GM06990 (cell line): ENCODE measurements around the gene LASP1.
"Not testable (repeated sequence)": the region's sequence is repeated elsewhere in the genome, so short reads cannot be mapped to it uniquely, and the experiment has no call there.

Experiments
- DNase-seq: peaks from one replicate; pipeline ENCODE4 v3.0.0-alpha.2; 2011; ENCODE audit not compliant: insufficient read length; ENCODE audit errors: extremely low read depth
- H3K27me3 ChIP-seq: replicated peaks from 2 replicates; pipeline ENCODE4 v1.6.0; 2011; ENCODE audit warnings: low read length; ENCODE audit not compliant: control insufficient read depth, insufficient read depth
- H3K36me3 ChIP-seq: 2 replicates; pipeline ENCODE4 v1.5.1; 2011; ENCODE audit warnings: low read length; ENCODE audit not compliant: control insufficient read depth, insufficient read depth
- H3K4me3 ChIP-seq: replicated peaks from 2 replicates; pipeline ENCODE4 v1.5.1; 2011; ENCODE audit warnings: low read depth, mild to moderate bottlenecking, control low read depth, low read length
- CTCF ChIP-seq: IDR thresholded peaks from 2 replicates; pipeline ENCODE4 v1.5.1; 2011; ENCODE audit warnings: low read length, control low read depth, mild to moderate bottlenecking, inconsistent platforms; ENCODE audit not compliant: insufficient read depth, poor library complexity, severe bottlenecking

LASP1 gene

GRCh38 chr17:38910325-38910724 lies 40.5 kb downstream of the LASP1 start:
- no peak for DNase-seq
- H3K36me3 ChIP-seq = peaks cover 34% of the 10 kb centered on the region
- H3K4me3 ChIP-seq = no peak overlapping the region
- no peak for TF ChIP-seq CTCF
- H3K27me3 ChIP-seq = no peaks in the 10 kb centered on the region

GRCh38 chr17:38911081-38911730 lies 41.3 kb downstream of the LASP1 start:
- no peak for DNase-seq

GRCh38 chr17:38911731-38912081 lies 41.8 kb downstream of the LASP1 start:
- peaks cover 40% of the 10 kb centered on the region for H3K36me3 ChIP-seq
- not testable (repeated sequence) for H3K27me3 ChIP-seq, DNase-seq, H3K4me3 ChIP-seq

More at GRCh38 chr17:38911081-38911730, 41.3 kb downstream of the LASP1 start:
- no peaks in the 10 kb centered on the region for H3K27me3 ChIP-seq
- no peak for TF ChIP-seq CTCF
- H3K36me3 ChIP-seq = peaks cover 40% of the 10 kb centered on the region
- H3K4me3 ChIP-seq = no peak overlapping the region

- no peak for DNase-seq
- no peak for TF ChIP-seq CTCF
- Histone ChIP-seq H3K27me3 (no peaks in the 10 kb centered on the region), H3K36me3 (peaks cover 44% of the 10 kb centered on the region), H3K4me3 (no peak overlapping the region)
Measured at GRCh38 chr17:38912221-38912813, 42.5 kb downstream of the LASP1 start.

- Histone ChIP-seq H3K36me3 (peaks cover 56% of the 10 kb centered on the region), H3K27me3 (no peaks in the 10 kb centered on the region), H3K4me3 (no peak overlapping the region)
- DNase-seq = no peak
- no peak for TF ChIP-seq CTCF
Measured at GRCh38 chr17:38914741-38915638, 45.1 kb downstream of the LASP1 start.

- Histone ChIP-seq H3K4me3 (no peak overlapping the region), H3K27me3 (no peaks in the 10 kb centered on the region), H3K36me3 (peaks cover 57% of the 10 kb centered on the region)
- no peak for TF ChIP-seq CTCF
- no peak for DNase-seq
Measured at GRCh38 chr17:38915639-38915995, 45.8 kb downstream of the LASP1 start.
